Upper lobe of left lung (tissue), 4 donors: Measurements from ENCODE around the gene IZUMO1.

Source experiments
- CTCF ChIP-seq, 6 experiments: fragments of 450-650 bp in 4 of 6; fragments of 200-600 bp in 2 of 6; sonication (generic) in 2 of 6; IDR thresholded peaks; one replicate each; pipeline ENCODE4 v1.5.1; 2016 to 2019; ENCODE audit warnings: antibody characterized with exemption in 6 of 6
- EP300 ChIP-seq, 4 donors: sonication (generic); formaldehyde crosslinking; IDR thresholded peaks; one replicate each; pipeline ENCODE4 v1.5.1; 2017; ENCODE audit warnings: antibody characterized with exemption in 4 of 4, control low read depth in 2 of 4
- POLR2A ChIP-seq, 4 donors: fragments of 450-650 bp; IDR thresholded peaks; one replicate each; pipeline ENCODE4 v1.5.1; 2016 to 2017; ENCODE audit warnings: antibody characterized with exemption in 4 of 4, mild to moderate bottlenecking in 2 of 4
- POLR2AphosphoS5 ChIP-seq, 2 donors: sonication (generic); formaldehyde crosslinking; IDR thresholded peaks; one replicate each; pipeline ENCODE4 v1.5.1; 2017; ENCODE audit warnings: antibody characterized with exemption in 2 of 2

GRCh38 chr19:48745208-48745995 is 1.3 kb downstream of the IZUMO1 start:
- TF ChIP-seq CTCF (IDR thresholded peaks at IDR 0.05) (no peak), EP300 (IDR thresholded peaks at IDR 0.05) (no peak), POLR2AphosphoS5 (IDR thresholded peaks at IDR 0.05) (peak in 1 of 2 donors; percentile 31), POLR2A (IDR thresholded peaks at IDR 0.05) (no peak)
